ENCODE results near the gene ATL1. TPM values are rescaled to one million over a fixed set of nuclear protein-coding genes. Genes with fewer than 3 reads are reported as not detected.

The ATL1 gene
- total and polyA plus RNA-seq, 2 experiments from 2014 or later = 3.5 to 7.0 TPM

DNA sequence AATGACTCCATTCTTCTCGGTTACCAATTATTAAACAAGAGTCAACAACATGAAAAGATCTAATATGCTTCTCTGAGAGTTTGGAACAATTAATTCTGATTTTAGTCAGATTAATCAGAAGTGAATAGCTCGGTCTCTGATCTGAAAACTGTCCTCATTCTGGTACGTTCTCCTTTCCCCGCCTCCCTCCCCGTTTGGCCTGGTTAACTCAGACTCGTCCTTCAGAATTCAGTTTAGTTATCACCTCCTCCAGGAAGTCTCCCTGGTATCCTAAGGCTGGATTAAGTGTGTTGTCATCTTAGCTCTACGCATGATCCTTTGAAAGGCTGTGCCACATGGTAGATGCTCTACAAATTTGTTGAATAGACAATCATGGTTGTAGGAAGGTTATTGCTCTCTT lies 49.8 kb upstream of the ATL1 start:
- ATAC-seq (no peak), DNase-seq (ENCODE audit: low spot score) (no peak)
- Histone ChIP-seq H3K9me2 (ENCODE audit: insufficient read depth) (no peaks in the 10 kb centered on the region), H3K27me3 (ENCODE audit: insufficient read depth) (no peaks in the 10 kb centered on the region), H3K79me2 (replicated peaks; ENCODE audit: insufficient read depth) (peaks cover 98% of the 10 kb centered on the region), H3K27ac (ENCODE audit: low read depth) (no peak overlapping the region), H2AFZ (no peak overlapping the region), H3K4me1 (ENCODE audit: insufficient read depth) (0 out of 2 replicates have a peak, but pooled peaks cover 3% of the 10 kb centered on the region), H4K20me1 (replicated peaks; ENCODE audit: insufficient read depth) (peaks cover 15% of the 10 kb centered on the region), H3K36me3 (ENCODE audit: insufficient read depth) (no peaks in the 10 kb centered on the region), H3F3A (replicated peaks; ENCODE audit: low read depth) (no peaks in the 10 kb centered on the region), H3K4me3 (no peak overlapping the region), H3K4me2 (no peak overlapping the region)
- TF ChIP-seq POLR2AphosphoS5 (IDR thresholded peaks at IDR 0.05; ENCODE audit: low read depth) (no peak), NANOG (IDR thresholded peaks at IDR 0.05; ENCODE audit: borderline replicate concordance) (no peak), EZH2 (IDR thresholded peaks at IDR 0.05; ENCODE audit: low read depth, unreplicated experiment) (no peak), JUNB (IDR thresholded peaks at IDR 0.05; ENCODE audit: unreplicated experiment) (no peak), ZNF114 (CRISPR knock-in tag; IDR thresholded peaks at IDR 0.05) (no peak), STAT1 (IDR thresholded peaks at IDR 0.05; ENCODE audit: unreplicated experiment) (no peak)
- H3K4me3 Mint-ChIP-seq = no peak overlapping the region
- no peaks in the 10 kb centered on the region for H3K36me3 Mint-ChIP-seq (ENCODE audit: low read depth)
- no peaks in the 10 kb centered on the region for H3K4me1 Mint-ChIP-seq
- no peak overlapping the region; the same call in 1 of the 2 replicates for H3K27ac Mint-ChIP-seq
- H3K27me3 Mint-ChIP-seq (ENCODE audit: insufficient read depth, low read depth, poor library complexity) = peaks cover 2% of the 10 kb centered on the region
- H3K9me3 Mint-ChIP-seq = no peaks in the 10 kb centered on the region

DNA sequence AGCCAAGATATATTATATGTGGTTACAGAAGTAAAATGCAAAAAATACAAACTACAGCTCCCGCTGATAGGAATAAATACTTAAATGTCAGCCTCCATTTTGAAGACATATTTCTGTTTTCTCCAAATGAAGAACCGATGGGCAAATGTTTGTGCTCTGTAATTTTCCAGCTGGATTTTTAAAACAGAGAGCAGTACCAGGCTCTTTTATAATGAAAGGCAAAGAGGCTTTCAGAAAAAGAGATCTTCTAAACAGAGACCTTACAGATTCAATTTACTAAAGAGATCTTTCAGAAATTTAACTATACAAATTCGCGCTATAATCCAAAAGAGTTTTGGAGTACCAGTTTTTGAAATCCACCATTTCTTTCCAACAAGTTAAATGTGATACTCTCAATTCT lies 47.5 kb upstream of the ATL1 start:
- DNase-seq (ENCODE audit: low spot score) (no peak), ATAC-seq (no peak)
- H3K4me1 ChIP-seq (ENCODE audit: insufficient read depth) = peaks cover 13% of the 10 kb centered on the region; the same call in 1 of the 2 replicates
- no peaks in the 10 kb centered on the region for H3F3A ChIP-seq (replicated peaks; ENCODE audit: low read depth)
- no peak overlapping the region for H3K4me2 ChIP-seq
- no peaks in the 10 kb centered on the region for H3K36me3 ChIP-seq (ENCODE audit: insufficient read depth)
- Mint-ChIP-seq H3K9me3 (no peaks in the 10 kb centered on the region), H3K4me3 (no peak overlapping the region), H3K36me3 (ENCODE audit: low read depth) (no peaks in the 10 kb centered on the region), H3K27me3 (ENCODE audit: insufficient read depth, low read depth, poor library complexity) (peaks cover 2% of the 10 kb centered on the region), H3K4me1 (no peaks in the 10 kb centered on the region), H3K27ac (no peak overlapping the region)
- H2AFZ ChIP-seq = no peak overlapping the region
- no peaks in the 10 kb centered on the region for H3K9me2 ChIP-seq (ENCODE audit: insufficient read depth)
- H3K27ac ChIP-seq (ENCODE audit: low read depth) = no peak overlapping the region
- TF ChIP-seq JUNB (IDR thresholded peaks at IDR 0.05; ENCODE audit: unreplicated experiment) (no peak), POLR2AphosphoS5 (IDR thresholded peaks at IDR 0.05; ENCODE audit: low read depth) (no peak), ZNF331 (CRISPR knock-in tag; IDR thresholded peaks at IDR 0.05; ENCODE audit: low read depth) (no peak), ZNF114 (CRISPR knock-in tag; IDR thresholded peaks at IDR 0.05) (no peak), NANOG (IDR thresholded peaks at IDR 0.05; ENCODE audit: borderline replicate concordance) (no peak)
- TF ChIP-seq, protein P1, sequence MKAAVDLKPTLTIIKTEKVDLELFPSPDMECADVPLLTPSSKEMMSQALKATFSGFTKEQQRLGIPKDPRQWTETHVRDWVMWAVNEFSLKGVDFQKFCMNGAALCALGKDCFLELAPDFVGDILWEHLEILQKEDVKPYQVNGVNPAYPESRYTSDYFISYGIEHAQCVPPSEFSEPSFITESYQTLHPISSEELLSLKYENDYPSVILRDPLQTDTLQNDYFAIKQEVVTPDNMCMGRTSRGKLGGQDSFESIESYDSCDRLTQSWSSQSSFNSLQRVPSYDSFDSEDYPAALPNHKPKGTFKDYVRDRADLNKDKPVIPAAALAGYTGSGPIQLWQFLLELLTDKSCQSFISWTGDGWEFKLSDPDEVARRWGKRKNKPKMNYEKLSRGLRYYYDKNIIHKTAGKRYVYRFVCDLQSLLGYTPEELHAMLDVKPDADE (IDR thresholded peaks at IDR 0.05) = no peak
- TF ChIP-seq, protein P2, sequence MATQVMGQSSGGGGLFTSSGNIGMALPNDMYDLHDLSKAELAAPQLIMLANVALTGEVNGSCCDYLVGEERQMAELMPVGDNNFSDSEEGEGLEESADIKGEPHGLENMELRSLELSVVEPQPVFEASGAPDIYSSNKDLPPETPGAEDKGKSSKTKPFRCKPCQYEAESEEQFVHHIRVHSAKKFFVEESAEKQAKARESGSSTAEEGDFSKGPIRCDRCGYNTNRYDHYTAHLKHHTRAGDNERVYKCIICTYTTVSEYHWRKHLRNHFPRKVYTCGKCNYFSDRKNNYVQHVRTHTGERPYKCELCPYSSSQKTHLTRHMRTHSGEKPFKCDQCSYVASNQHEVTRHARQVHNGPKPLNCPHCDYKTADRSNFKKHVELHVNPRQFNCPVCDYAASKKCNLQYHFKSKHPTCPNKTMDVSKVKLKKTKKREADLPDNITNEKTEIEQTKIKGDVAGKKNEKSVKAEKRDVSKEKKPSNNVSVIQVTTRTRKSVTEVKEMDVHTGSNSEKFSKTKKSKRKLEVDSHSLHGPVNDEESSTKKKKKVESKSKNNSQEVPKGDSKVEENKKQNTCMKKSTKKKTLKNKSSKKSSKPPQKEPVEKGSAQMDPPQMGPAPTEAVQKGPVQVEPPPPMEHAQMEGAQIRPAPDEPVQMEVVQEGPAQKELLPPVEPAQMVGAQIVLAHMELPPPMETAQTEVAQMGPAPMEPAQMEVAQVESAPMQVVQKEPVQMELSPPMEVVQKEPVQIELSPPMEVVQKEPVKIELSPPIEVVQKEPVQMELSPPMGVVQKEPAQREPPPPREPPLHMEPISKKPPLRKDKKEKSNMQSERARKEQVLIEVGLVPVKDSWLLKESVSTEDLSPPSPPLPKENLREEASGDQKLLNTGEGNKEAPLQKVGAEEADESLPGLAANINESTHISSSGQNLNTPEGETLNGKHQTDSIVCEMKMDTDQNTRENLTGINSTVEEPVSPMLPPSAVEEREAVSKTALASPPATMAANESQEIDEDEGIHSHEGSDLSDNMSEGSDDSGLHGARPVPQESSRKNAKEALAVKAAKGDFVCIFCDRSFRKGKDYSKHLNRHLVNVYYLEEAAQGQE (IDR thresholded peaks at IDR 0.05; ENCODE audit: unreplicated experiment) = no peak
- no peaks in the 10 kb centered on the region for H3K27me3 ChIP-seq (ENCODE audit: insufficient read depth)
- peaks cover 100% of the 10 kb centered on the region for H3K79me2 ChIP-seq (replicated peaks; ENCODE audit: insufficient read depth)
- H3K4me3 ChIP-seq = no peak overlapping the region
- peaks cover 28% of the 10 kb centered on the region for H4K20me1 ChIP-seq (replicated peaks; ENCODE audit: insufficient read depth)

All from GM23338 (cell line).